Activated CD4-positive, alpha-beta T cell treated with anti-CD3 and anti-CD28 coated beads, Interleukin-2, amount 10 ng/mL, durations not matched to agents 7 days and 5 days (primary cell): ENCODE measurements around the gene HLCS. TPM values are rescaled to one million over a fixed set of nuclear protein-coding genes. Genes with fewer than 3 reads are reported as not detected.

Experiments
- CTCF ChIA-PET: fragments of 350-600 bp; sonication (Branson Sonifier 250); formaldehyde crosslinking; loops from one replicate; lab custom pipeline; 2021; ENCODE audit warnings: antibody characterized with exemption; lab: Charles Lee
- POLR2A ChIA-PET: fragments of 350-600 bp; sonication (Branson Sonifier 250); formaldehyde crosslinking; loops from one replicate; lab custom pipeline; 2021; ENCODE audit warnings: antibody characterized with exemption; lab: Charles Lee
- DNase-seq: peaks from one replicate; pipeline ENCODE4 v3.0.0-alpha.2; 2020
- H3K27ac Mint-ChIP-seq: one replicate; pipeline ENCODE4 v1.8.0; 2021; ENCODE audit warnings: mild to moderate bottlenecking, moderate library complexity, mixed read lengths
- H3K27me3 Mint-ChIP-seq: one replicate; pipeline ENCODE4 v1.8.0; 2021; ENCODE audit warnings: mixed read lengths
- H3K36me3 Mint-ChIP-seq: one replicate; pipeline ENCODE4 v1.8.0; 2021; ENCODE audit warnings: low read depth, mixed read lengths
- H3K4me1 Mint-ChIP-seq: one replicate; pipeline ENCODE4 v1.8.0; 2021; ENCODE audit warnings: mixed read lengths
- H3K4me3 Mint-ChIP-seq: one replicate; pipeline ENCODE4 v1.8.0; 2021; ENCODE audit warnings: mild to moderate bottlenecking, moderate library complexity, mixed read lengths
- H3K9me3 Mint-ChIP-seq: one replicate; pipeline ENCODE4 v1.8.0; 2021; ENCODE audit warnings: mixed read lengths
- total RNA-seq, 2 experiments: library from RNA; stranded (reverse); gene quantifications; one replicate each; pipeline ENCODE4 v1.2.3, GENCODE V29; 2021

Gene HLCS
- total RNA-seq, 2 experiments from 2014 or later: 15.8 to 15.9 TPM

DNA sequence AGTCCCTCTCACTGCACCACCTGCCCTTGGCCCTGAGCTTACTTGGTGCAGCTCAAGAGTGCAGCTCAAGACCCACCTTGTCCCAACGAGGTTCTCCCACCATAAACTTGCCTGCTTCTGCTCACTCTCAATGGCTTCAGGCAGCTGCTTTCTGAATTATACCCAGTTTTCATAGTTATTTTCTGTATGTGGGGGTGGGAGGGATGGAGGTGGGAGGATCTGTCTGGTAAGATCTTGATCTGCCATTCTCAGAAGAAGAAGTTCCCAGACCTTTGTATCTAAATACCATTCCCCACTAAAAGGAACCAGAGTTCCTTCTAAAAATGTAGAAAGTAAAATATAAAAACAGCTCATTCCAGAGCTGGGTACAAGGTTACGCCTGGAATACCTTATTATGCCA is 156.0 kb downstream of the HLCS start:
- H3K27ac Mint-ChIP-seq: no peak overlapping the region
- DNase-seq: no peak
- ChIA-PET POLR2A (no interaction called here), CTCF (interaction anchor here (0.8 to 1.4 kb wide), 2 partner anchors 9 to 179 kb away, joined by 3 to 5 read pairs; no protein-coding TSS in a partner anchor)
- H3K36me3 Mint-ChIP-seq: no peaks in the 10 kb centered on the region
- H3K4me3 Mint-ChIP-seq: no peak overlapping the region
- no peaks in the 10 kb centered on the region for H3K4me1 Mint-ChIP-seq
- H3K27me3 Mint-ChIP-seq: no peaks in the 10 kb centered on the region
- H3K9me3 Mint-ChIP-seq: no peaks in the 10 kb centered on the region

DNA sequence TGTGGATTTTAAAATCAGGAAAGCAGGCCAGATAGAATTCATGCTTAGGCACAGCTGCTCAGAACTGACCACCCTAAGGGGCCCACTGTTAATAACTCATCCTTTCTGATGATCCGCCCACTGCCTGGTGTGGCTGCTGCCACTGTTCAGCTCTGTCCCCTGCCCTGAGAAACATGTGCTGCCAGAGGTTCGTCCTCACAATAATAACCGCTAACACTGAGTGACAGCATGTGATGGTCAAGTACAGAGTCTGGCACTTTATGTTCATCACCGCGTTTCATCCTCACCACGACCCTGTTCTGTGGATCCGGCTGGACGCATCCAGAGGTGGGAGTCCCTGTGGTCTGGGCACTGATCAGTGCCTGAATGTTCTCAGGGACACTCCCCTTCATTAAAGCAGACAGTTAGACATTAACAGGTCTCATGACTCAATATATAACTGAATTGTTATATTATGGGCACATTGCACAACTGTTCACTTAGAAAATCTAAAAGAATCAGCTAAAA is 159.0 kb downstream of the HLCS start:
- Mint-ChIP-seq H3K4me3 (no peak overlapping the region), H3K36me3 (no peaks in the 10 kb centered on the region), H3K27ac (no peak overlapping the region), H3K4me1 (no peaks in the 10 kb centered on the region), H3K9me3 (no peaks in the 10 kb centered on the region), H3K27me3 (no peaks in the 10 kb centered on the region)
- ChIA-PET POLR2A (no interaction called here), CTCF (interaction anchor here (0.9 kb wide), 1 partner anchor 12 kb away, joined by 4 read pairs; no protein-coding TSS in a partner anchor)
- no peak for DNase-seq

DNA sequence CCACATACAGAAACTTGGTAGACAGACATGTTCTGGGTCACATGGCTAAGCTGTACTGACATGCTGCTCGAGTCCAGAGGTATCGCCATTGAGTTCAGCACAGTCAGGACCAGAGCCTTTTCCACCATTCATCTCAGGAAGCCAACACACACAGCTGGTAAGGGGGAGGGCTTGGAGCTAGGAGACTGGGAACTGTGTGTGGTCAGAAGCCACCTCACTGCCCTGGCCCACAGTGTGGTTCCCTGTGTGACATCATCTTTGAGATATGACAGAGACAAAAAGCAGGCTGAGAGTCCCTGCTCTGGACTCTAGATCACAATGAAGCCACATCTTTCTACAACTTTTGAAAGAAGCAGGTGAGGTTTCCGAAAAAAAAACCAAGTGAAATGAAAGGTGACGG is 160.4 kb downstream of the HLCS start:
- ChIA-PET POLR2A (no interaction called here), CTCF (no interaction called here)
- H3K27ac Mint-ChIP-seq: no peak overlapping the region
- no peaks in the 10 kb centered on the region for H3K36me3 Mint-ChIP-seq
- no peaks in the 10 kb centered on the region for H3K9me3 Mint-ChIP-seq
- no peak for DNase-seq
- no peaks in the 10 kb centered on the region for H3K27me3 Mint-ChIP-seq
- H3K4me1 Mint-ChIP-seq: no peaks in the 10 kb centered on the region
- no peak overlapping the region for H3K4me3 Mint-ChIP-seq

GRCh38 chr21:36804874-36805611 is 161.4 kb downstream of the HLCS start:
- H3K4me3 Mint-ChIP-seq: no peak overlapping the region
- no peak for DNase-seq
- H3K4me1 Mint-ChIP-seq: no peaks in the 10 kb centered on the region
- ChIA-PET CTCF (no interaction called here), POLR2A (no interaction called here)
- H3K27ac Mint-ChIP-seq: no peak overlapping the region
- no peaks in the 10 kb centered on the region for H3K27me3 Mint-ChIP-seq
- no peaks in the 10 kb centered on the region for H3K36me3 Mint-ChIP-seq
- no peaks in the 10 kb centered on the region for H3K9me3 Mint-ChIP-seq

- H3K36me3 Mint-ChIP-seq: no peaks in the 10 kb centered on the region
- H3K4me1 Mint-ChIP-seq: no peaks in the 10 kb centered on the region
- no peaks in the 10 kb centered on the region for H3K27me3 Mint-ChIP-seq
- CTCF ChIA-PET: interaction anchor here (0.7 kb wide), 1 partner anchor 1155 kb away, joined by 3 read pairs; no protein-coding TSS in a partner anchor
- DNase-seq: no peak
- no peak overlapping the region for H3K4me3 Mint-ChIP-seq
- no peak overlapping the region for H3K27ac Mint-ChIP-seq
- H3K9me3 Mint-ChIP-seq: peaks cover 5% of the 10 kb centered on the region
- POLR2A ChIA-PET: no interaction called here
Measured at GRCh38 chr21:36803816-36804439, 162.5 kb downstream of the HLCS start.

DNA sequence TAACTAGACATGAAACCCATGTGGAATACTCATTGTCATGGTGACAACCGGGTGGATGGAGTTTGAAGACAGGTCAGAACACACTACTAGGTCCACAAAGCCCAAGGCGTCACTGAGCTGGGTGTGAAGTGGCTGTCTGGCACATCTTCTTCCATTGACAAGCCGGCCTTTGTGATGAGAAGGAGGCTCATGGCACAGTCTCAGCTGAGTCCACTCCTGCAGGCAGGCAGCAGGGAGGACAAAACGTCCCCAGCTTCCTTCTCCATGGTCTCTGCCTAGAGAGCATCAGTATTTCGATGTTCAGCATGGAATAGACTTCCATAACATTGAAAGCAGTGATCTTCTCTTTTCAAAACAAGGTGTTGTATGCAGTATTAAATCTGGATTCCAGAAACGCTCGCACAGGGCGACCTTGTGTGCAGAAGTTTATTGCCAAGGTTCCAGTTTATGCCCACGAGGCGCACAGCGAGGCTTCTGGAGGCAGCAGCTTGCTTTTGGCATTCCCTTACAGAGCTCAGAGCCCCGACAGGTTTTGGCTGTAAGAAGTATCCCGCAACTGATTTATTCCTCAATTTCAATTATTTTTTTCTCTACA is 163.3 kb downstream of the HLCS start:
- CTCF ChIA-PET: interaction anchor here (0.7 kb wide), 1 partner anchor 1155 kb away, joined by 3 read pairs; no protein-coding TSS in a partner anchor
- Mint-ChIP-seq H3K27me3 (no peaks in the 10 kb centered on the region), H3K27ac (no peak overlapping the region), H3K36me3 (no peaks in the 10 kb centered on the region), H3K4me1 (no peaks in the 10 kb centered on the region), H3K9me3 (peaks cover 7% of the 10 kb centered on the region), H3K4me3 (no peak overlapping the region)
- POLR2A ChIA-PET: no interaction called here
- no peak for DNase-seq

DNA sequence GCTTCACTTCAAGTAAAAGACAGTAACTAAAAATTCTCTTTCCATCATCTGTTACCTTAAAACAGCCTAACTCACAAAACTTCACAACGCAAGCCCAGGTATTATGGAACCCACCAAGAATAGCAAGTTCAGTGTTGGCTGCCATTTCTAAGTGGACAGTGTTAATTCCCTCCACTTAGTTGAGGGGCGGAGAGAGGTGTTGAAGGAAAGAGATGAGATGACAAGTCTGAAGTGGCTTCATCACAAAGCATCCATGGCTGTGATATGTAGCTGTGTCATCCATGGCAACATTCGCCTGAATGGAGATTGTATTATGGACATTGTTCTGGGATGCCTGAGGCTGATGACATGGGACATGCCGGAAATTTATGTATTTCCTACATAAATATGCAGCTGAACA is 165.7 kb downstream of the HLCS start:
- Mint-ChIP-seq H3K27me3 (no peaks in the 10 kb centered on the region), H3K36me3 (peaks cover 3% of the 10 kb centered on the region), H3K4me3 (no peak overlapping the region), H3K27ac (no peak overlapping the region), H3K9me3 (peaks cover 17% of the 10 kb centered on the region), H3K4me1 (no peaks in the 10 kb centered on the region)
- POLR2A ChIA-PET: no interaction called here
- no peak for DNase-seq
- CTCF ChIA-PET: no interaction called here

DNA sequence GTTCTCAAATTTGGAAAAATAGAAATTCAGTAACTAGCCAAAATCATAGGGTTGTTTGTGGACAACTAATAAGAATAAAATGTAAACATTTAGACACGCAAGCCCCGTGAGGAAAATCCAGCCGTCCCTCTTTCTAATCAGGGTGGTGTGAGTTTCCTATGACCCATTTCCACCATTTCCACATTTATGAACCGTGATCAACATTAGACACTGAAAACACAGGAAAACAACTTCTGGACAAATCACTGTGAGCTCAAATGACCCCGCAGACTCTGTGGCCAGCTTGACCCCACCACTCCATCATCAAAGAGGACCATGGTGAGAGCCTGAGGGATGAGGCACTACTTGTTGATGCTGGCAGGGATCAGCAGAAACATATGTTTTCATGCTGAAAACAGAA is 166.6 kb downstream of the HLCS start:
- POLR2A ChIA-PET: interaction anchor here (0.6 kb wide), 1 partner anchor 626 kb away, joined by 4 read pairs; no protein-coding TSS in a partner anchor
- H3K36me3 Mint-ChIP-seq: peaks cover 3% of the 10 kb centered on the region
- H3K4me1 Mint-ChIP-seq: no peaks in the 10 kb centered on the region
- no peak overlapping the region for H3K4me3 Mint-ChIP-seq
- no peaks in the 10 kb centered on the region for H3K27me3 Mint-ChIP-seq
- CTCF ChIA-PET: no interaction called here
- no peak overlapping the region for H3K27ac Mint-ChIP-seq
- DNase-seq: no peak
- peaks cover 18% of the 10 kb centered on the region for H3K9me3 Mint-ChIP-seq

DNA sequence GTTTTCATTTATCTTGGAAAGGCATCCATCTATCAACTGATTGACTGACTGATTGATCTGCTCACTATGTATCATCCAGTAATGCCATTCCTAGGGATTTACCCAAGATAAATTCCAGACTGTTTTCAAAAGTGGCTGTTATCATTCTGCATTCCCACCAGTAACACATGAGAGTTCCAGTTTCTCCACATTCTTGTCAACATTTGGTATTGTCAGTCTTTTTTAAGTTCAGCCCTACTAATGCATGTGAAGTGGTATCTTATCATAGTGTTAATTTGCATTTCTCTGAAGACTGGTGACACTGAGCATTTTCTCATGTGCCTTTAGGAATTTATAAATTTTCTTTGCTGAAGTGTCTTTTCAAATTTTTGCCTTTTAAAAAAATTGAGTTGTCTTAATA is 168.0 kb downstream of the HLCS start:
- POLR2A ChIA-PET: no interaction called here
- H3K9me3 Mint-ChIP-seq: peaks cover 20% of the 10 kb centered on the region
- H3K4me3 Mint-ChIP-seq: no peak overlapping the region
- no peaks in the 10 kb centered on the region for H3K4me1 Mint-ChIP-seq
- H3K27me3 Mint-ChIP-seq: no peaks in the 10 kb centered on the region
- CTCF ChIA-PET: no interaction called here
- H3K27ac Mint-ChIP-seq: no peak overlapping the region
- H3K36me3 Mint-ChIP-seq: peaks cover 3% of the 10 kb centered on the region
- DNase-seq: no peak

GRCh38 chr21:36796070-36796469 is 170.4 kb downstream of the HLCS start:
- H3K9me3 Mint-ChIP-seq: peaks cover 20% of the 10 kb centered on the region
- CTCF ChIA-PET: interaction anchor here (1.4 kb wide), 1 partner anchor 12 kb away, joined by 4 read pairs; no protein-coding TSS in a partner anchor
- no peaks in the 10 kb centered on the region for H3K4me1 Mint-ChIP-seq

GRCh38 chr21:36792505-36792967 is 173.9 kb downstream of the HLCS start:
- Mint-ChIP-seq H3K4me3 (no peak overlapping the region), H3K36me3 (peaks cover 3% of the 10 kb centered on the region), H3K4me1 (no peaks in the 10 kb centered on the region), H3K9me3 (peaks cover 7% of the 10 kb centered on the region), H3K27ac (no peak overlapping the region), H3K27me3 (no peaks in the 10 kb centered on the region)
- DNase-seq: no peak
- ChIA-PET POLR2A (no interaction called here), CTCF (no interaction called here)

More at GRCh38 chr21:36796070-36796469, 170.4 kb downstream of the HLCS start:
- Mint-ChIP-seq H3K27ac (no peak overlapping the region), H3K4me3 (no peak overlapping the region), H3K36me3 (peaks cover 3% of the 10 kb centered on the region), H3K27me3 (no peaks in the 10 kb centered on the region)
- no peak for DNase-seq
- POLR2A ChIA-PET: no interaction called here

DNA sequence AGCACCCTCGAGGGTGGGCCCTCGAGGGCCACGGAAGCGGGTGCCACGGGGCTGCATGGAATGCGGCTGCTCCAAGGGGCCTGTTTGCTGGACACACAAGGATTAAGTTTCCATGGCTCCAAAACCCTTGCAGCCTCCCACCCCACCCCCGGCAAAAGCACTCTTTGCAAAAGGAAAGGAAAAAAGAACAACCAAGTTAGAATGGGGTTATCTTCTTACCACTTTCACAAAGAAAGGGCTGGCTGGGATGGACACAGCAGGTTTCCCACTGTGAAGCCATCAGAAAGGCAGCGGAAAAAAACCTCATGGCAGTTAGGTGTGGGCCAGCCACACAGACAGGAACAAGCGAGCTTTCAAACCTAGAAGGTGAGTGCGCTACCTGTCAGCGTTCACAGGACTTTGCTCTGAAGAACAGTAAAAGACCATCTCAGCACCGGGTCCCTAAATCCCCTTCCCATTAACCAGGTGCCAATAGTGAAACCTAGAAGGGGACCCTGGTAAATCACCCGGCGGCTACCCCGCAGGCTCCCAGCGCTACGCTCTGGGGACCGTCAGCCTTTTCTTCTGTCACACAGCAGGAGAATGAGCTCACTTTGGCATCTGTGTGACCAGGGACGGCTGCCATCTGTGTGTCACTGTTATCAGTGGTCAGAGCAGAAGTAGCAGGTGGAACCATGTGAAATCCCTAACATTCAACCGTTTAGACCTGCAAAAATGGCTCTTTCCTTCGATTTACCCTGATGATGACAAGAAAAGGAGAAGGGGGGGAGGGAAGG is 174.6 kb downstream of the HLCS start:
- peaks cover 5% of the 10 kb centered on the region for H3K9me3 Mint-ChIP-seq
- CTCF ChIA-PET: no interaction called here
- H3K27ac Mint-ChIP-seq: no peak overlapping the region

More for the DNA sequence above, 174.6 kb downstream of the HLCS start:
- POLR2A ChIA-PET: no interaction called here
- H3K36me3 Mint-ChIP-seq: peaks cover 2% of the 10 kb centered on the region
- no peaks in the 10 kb centered on the region for H3K27me3 Mint-ChIP-seq
- DNase-seq: no peak
- no peaks in the 10 kb centered on the region for H3K4me1 Mint-ChIP-seq
- no peak overlapping the region for H3K4me3 Mint-ChIP-seq
